ENCODE measurements around the gene FOXD4L6. TPM values are rescaled to one million over a fixed set of nuclear protein-coding genes. Genes with fewer than 3 reads are reported as not detected.
"Not testable (repeated sequence)": the region's sequence is repeated elsewhere in the genome, so short reads cannot be mapped to it uniquely, and the experiment has no call there.

Gene FOXD4L6
- total RNA-seq, 1 donor from 2014 or later, result not detected

DNA sequence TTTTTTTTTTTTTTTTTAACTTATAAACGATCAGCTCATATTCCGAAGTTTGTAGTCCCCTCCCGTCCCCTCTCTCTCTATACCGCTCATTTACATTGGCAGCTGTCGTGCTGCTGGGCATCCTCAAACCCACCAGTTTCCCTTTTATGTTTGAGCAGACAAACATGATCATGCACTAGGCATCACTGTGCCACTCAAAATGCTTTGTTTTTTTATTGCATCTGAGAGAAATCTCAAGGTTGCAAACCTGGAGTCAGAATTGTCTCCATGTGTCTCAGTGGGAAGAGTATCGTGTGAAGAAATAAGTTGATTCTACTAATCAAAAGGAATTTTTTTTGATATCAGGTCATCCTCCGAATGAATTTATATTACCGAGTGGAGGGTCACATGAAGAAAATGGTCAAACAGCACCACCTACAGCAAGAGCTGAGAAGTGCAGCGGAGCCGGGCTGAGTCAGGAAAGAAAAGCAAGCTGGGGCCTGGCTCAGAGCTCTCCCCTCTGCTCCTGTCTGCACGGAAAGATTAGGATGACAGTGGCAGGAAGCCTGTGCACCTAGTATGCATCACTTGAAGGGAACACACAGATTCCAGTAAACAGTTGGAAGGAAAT, 39.9 kb downstream of the FOXD4L6 start:
- H3K4me1 Mint-ChIP-seq; H3K4me3 Mint-ChIP-seq; DNase-seq (ENCODE audit: low spot score in 2 of 2, unreplicated experiment in 2 of 2); H3K9me3 Mint-ChIP-seq; H3K36me3 Mint-ChIP-seq; H3K27ac Mint-ChIP-seq: not testable (repeated sequence)
- TF ChIP-seq, protein P1, sequence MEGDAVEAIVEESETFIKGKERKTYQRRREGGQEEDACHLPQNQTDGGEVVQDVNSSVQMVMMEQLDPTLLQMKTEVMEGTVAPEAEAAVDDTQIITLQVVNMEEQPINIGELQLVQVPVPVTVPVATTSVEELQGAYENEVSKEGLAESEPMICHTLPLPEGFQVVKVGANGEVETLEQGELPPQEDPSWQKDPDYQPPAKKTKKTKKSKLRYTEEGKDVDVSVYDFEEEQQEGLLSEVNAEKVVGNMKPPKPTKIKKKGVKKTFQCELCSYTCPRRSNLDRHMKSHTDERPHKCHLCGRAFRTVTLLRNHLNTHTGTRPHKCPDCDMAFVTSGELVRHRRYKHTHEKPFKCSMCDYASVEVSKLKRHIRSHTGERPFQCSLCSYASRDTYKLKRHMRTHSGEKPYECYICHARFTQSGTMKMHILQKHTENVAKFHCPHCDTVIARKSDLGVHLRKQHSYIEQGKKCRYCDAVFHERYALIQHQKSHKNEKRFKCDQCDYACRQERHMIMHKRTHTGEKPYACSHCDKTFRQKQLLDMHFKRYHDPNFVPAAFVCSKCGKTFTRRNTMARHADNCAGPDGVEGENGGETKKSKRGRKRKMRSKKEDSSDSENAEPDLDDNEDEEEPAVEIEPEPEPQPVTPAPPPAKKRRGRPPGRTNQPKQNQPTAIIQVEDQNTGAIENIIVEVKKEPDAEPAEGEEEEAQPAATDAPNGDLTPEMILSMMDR (IDR thresholded peaks at IDR 0.05; ENCODE audit: unreplicated experiment), result peak; percentile 28
- H3K27me3 Mint-ChIP-seq (ENCODE audit: low read depth), result peaks cover 41% of the 10 kb centered on the region

GRCh38 chr9:41087929-41088328, 40.6 kb downstream of the FOXD4L6 start:
- peaks cover 40% of the 10 kb centered on the region for H3K27me3 Mint-ChIP-seq (ENCODE audit: low read depth)
- DNase-seq (ENCODE audit: low spot score in 2 of 2, unreplicated experiment in 2 of 2); H3K4me3 Mint-ChIP-seq; H3K36me3 Mint-ChIP-seq; H3K27ac Mint-ChIP-seq; H3K9me3 Mint-ChIP-seq; H3K4me1 Mint-ChIP-seq: not testable (repeated sequence)

- peaks cover 45% of the 10 kb centered on the region for H3K27me3 Mint-ChIP-seq (ENCODE audit: low read depth)
- not testable (repeated sequence) for H3K4me3 Mint-ChIP-seq; H3K27ac Mint-ChIP-seq; DNase-seq (ENCODE audit: low spot score in 2 of 2, unreplicated experiment in 2 of 2); H3K9me3 Mint-ChIP-seq; H3K4me1 Mint-ChIP-seq; H3K36me3 Mint-ChIP-seq
Observed at GRCh38 chr9:41087157-41087780, 41.2 kb downstream of the FOXD4L6 start.

DNA sequence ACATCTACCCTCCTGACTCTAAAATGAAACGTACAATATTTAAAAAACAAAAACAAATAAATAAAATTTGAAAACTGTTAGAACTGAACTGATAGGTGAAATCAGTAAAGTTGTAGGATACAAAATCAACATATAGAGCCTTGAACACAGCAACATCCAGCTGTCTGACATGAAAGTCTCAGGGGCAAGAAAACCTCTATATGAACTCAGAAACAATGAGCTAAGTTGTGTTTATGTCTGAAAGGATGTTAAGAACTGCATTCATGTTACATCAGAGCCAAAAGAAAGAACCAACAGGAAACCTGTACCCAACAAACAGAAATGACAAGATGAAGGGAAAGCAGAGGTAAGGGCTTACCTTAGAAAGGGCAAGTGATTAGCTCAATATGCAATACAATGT, 41.8 kb downstream of the FOXD4L6 start:
- peaks cover 46% of the 10 kb centered on the region for H3K27me3 Mint-ChIP-seq (ENCODE audit: low read depth)
- DNase-seq (ENCODE audit: low spot score in 2 of 2, unreplicated experiment in 2 of 2); H3K27ac Mint-ChIP-seq; H3K4me3 Mint-ChIP-seq; H3K4me1 Mint-ChIP-seq; H3K9me3 Mint-ChIP-seq; H3K36me3 Mint-ChIP-seq: not testable (repeated sequence)

DNA sequence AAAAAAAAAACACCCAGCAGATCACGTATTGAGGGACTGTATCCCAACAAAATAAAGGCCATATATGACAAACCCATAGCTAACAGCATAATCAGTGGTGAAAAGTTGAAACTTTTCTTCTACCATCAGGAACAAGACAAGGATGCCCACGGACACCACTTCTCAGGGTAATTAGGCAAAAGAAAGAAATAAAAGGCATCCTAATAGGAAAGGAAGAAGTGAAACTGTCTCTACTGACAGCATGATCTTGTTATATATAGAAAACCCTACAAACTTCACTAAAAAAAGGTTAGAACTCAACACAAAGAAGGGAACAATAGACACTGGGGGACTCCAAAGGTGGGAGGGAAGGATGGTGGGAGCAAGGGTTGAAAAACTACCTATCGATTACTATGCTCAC, 42.3 kb downstream of the FOXD4L6 start:
- H3K9me3 Mint-ChIP-seq; H3K27ac Mint-ChIP-seq; DNase-seq (ENCODE audit: low spot score in 2 of 2, unreplicated experiment in 2 of 2); H3K36me3 Mint-ChIP-seq; H3K4me1 Mint-ChIP-seq; H3K4me3 Mint-ChIP-seq: not testable (repeated sequence)
- peaks cover 46% of the 10 kb centered on the region for H3K27me3 Mint-ChIP-seq (ENCODE audit: low read depth)

DNA sequence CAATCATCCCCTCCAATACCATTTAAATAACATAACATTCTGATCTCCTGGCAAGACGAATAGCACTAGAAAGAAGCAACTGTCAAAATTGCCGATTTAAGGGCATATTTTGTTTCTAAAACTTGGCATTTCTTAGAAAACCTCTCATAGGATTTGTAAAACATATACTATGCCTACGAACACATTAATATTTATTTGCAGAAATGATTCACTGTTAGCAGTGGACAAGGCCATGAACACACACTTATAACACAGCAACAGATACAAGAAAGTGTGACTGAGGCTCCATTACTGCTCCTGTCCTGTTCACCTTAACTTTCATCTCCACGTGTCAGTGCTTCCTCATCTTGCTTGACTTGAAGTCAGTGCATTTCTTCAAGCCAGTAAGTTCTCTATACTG, 46.1 kb downstream of the FOXD4L6 start:
- H3K27ac Mint-ChIP-seq; H3K36me3 Mint-ChIP-seq; H3K9me3 Mint-ChIP-seq; H3K4me1 Mint-ChIP-seq; H3K4me3 Mint-ChIP-seq; DNase-seq (ENCODE audit: low spot score in 2 of 2, unreplicated experiment in 2 of 2): not testable (repeated sequence)
- H3K27me3 Mint-ChIP-seq (ENCODE audit: low read depth), result peaks cover 39% of the 10 kb centered on the region

DNA sequence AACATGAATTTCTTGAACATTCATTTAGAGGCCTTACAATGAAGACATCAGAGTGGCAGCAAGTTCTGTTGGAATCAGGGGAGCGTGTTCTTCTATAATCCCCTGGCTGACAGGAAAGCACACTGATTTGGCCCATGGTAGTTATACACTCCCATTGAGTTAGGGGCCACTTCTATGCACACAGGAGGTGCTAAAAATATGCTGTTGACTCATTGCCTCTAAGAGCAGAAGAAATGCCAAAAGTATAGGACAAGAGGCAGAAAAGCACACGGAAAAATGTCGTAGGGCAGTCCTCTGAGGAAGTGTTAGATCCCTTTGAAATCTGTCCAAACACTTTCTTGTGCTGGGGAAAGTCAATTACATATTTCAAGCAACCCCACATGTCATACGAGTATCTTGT, 49.0 kb downstream of the FOXD4L6 start:
- H3K4me1 Mint-ChIP-seq; H3K9me3 Mint-ChIP-seq; DNase-seq (ENCODE audit: low spot score in 2 of 2, unreplicated experiment in 2 of 2); H3K36me3 Mint-ChIP-seq; H3K4me3 Mint-ChIP-seq; H3K27ac Mint-ChIP-seq: not testable (repeated sequence)
- peaks cover 44% of the 10 kb centered on the region for H3K27me3 Mint-ChIP-seq (ENCODE audit: low read depth)

- not testable (repeated sequence) for DNase-seq (ENCODE audit: low spot score in 2 of 2, unreplicated experiment in 2 of 2); H3K4me1 Mint-ChIP-seq; H3K27ac Mint-ChIP-seq; H3K9me3 Mint-ChIP-seq; H3K36me3 Mint-ChIP-seq; H3K4me3 Mint-ChIP-seq
- peaks cover 52% of the 10 kb centered on the region for H3K27me3 Mint-ChIP-seq (ENCODE audit: low read depth)
Observed at GRCh38 chr9:41077586-41077985, 50.9 kb downstream of the FOXD4L6 start.

Other genes starting within 250 kb of the FOXD4L6 start
- 18.9 to 24.5 TPM (median 22.9 TPM) in 3 replicates for gene ZNG1F, start 60.6 kb upstream of the FOXD4L6 start, total RNA-seq

All from mesothelial cell of epicardium (in vitro differentiated cells).